Raji (cell line): ENCODE results near the gene MATN1.

ENCODE experiments used
- POLR2A ChIP-seq: IDR thresholded peaks from 2 replicates; pipeline ENCODE4 v1.6.1; 2011; ENCODE audit warnings: low read depth, low read length, control low read depth; ENCODE audit not compliant: insufficient read depth

Gene MATN1

GRCh38 chr1:30742963-30743559 lies 19.7 kb upstream of the MATN1 start:
- TF ChIP-seq POLR2A: no peak

GRCh38 chr1:30742300-30742962 lies 19.0 kb upstream of the MATN1 start:
- no peak for TF ChIP-seq POLR2A

GRCh38 chr1:30741239-30741894 lies 18.0 kb upstream of the MATN1 start:
- TF ChIP-seq POLR2A: no peak

GRCh38 chr1:30740251-30741238 lies 17.2 kb upstream of the MATN1 start:
- no peak for TF ChIP-seq POLR2A

GRCh38 chr1:30739601-30740000 lies 16.2 kb upstream of the MATN1 start:
- TF ChIP-seq POLR2A: no peak

- TF ChIP-seq POLR2A: no peak
Measured at GRCh38 chr1:30738715-30739559, 15.6 kb upstream of the MATN1 start.

- TF ChIP-seq POLR2A: no peak
Measured at GRCh38 chr1:30738040-30738714, 14.8 kb upstream of the MATN1 start.

GRCh38 chr1:30737357-30738039 lies 14.1 kb upstream of the MATN1 start:
- no peak for TF ChIP-seq POLR2A

GRCh38 chr1:30735668-30736498 lies 12.5 kb upstream of the MATN1 start:
- TF ChIP-seq POLR2A: no peak

GRCh38 chr1:30735124-30735523 lies 11.7 kb upstream of the MATN1 start:
- TF ChIP-seq POLR2A: no peak

- TF ChIP-seq POLR2A: no peak
Measured at GRCh38 chr1:30734580-30734979, 11.2 kb upstream of the MATN1 start.

- no peak for TF ChIP-seq POLR2A
Measured at GRCh38 chr1:30734106-30734505, 10.7 kb upstream of the MATN1 start.
